Spleen (tissue), 11 donors: ENCODE results near the gene C3orf20. TPM values are rescaled to one million over a fixed set of nuclear protein-coding genes. Genes with fewer than 3 reads are reported as not detected.

Experiments used
- DNase-seq: peaks from one replicate; pipeline ENCODE4 v3.0.0-alpha.2; 2020
- H3K27ac ChIP-seq, 8 donors: fragments of 200-600 bp; sonication (generic) in 7 of 8; 1 replicate in 4 of 8; 2 replicates in 4 of 8; pipeline versions ENCODE4 v1.5.0 to v1.8.0; 2016 to 2021; ENCODE audit warnings: inconsistent platforms in 4 of 8, mild to moderate bottlenecking in 4 of 8, moderate library complexity in 1 of 8
- H3K27me3 ChIP-seq, 7 donors: fragments of 200-600 bp; sonication (generic) in 6 of 7; replicated peaks in 1 of 7; 1 replicate in 4 of 7; 2 replicates in 3 of 7; pipeline versions ENCODE4 v1.5.0 to v1.8.0; 2016 to 2021; ENCODE audit warnings: inconsistent platforms in 3 of 7, mild to moderate bottlenecking in 1 of 7
- H3K36me3 ChIP-seq, 6 donors: fragments of 200-600 bp; sonication (generic) in 5 of 6; 1 replicate in 4 of 6; 2 replicates in 2 of 6; pipeline versions ENCODE4 v1.5.0 to v1.8.0; 2016 to 2021; ENCODE audit warnings: inconsistent platforms in 2 of 6
- H3K4me1 ChIP-seq, 6 donors: fragments of 200-600 bp; sonication (generic) in 5 of 6; 1 replicate in 3 of 6; 2 replicates in 3 of 6; pipeline versions ENCODE4 v1.5.0 to v1.8.0; 2016 to 2021; ENCODE audit warnings: inconsistent platforms in 3 of 6
- H3K4me3 ChIP-seq, 8 donors: fragments of 200-600 bp; sonication (generic) in 7 of 8; 1 replicate in 4 of 8; 2 replicates in 4 of 8; pipeline versions ENCODE4 v1.5.0 to v1.8.0; 2016 to 2021; ENCODE audit warnings: inconsistent platforms in 4 of 8, mild to moderate bottlenecking in 4 of 8, moderate library complexity in 2 of 8
- H3K9me3 ChIP-seq, 8 donors: fragments of 200-600 bp; sonication (generic) in 7 of 8; 1 replicate in 4 of 8; 2 replicates in 4 of 8; pipeline versions ENCODE4 v1.5.0 to v1.8.0; 2016 to 2021; ENCODE audit warnings: inconsistent platforms in 4 of 8
- CTCF ChIP-seq, 11 experiments: fragments of 200-600 bp in 7 of 11; fragments of 450-650 bp in 4 of 11; sonication (generic) in 4 of 11; IDR thresholded peaks in 8 of 11; conservative IDR thresholded peaks in 3 of 11; 1 replicate in 7 of 11; 2 replicates in 4 of 11; pipeline versions ENCODE4 v1.4.0 to v1.8.0; 2016 to 2021; ENCODE audit warnings: antibody characterized with exemption in 11 of 11, inconsistent platforms in 4 of 11, mild to moderate bottlenecking in 1 of 11
- POLR2A ChIP-seq, 3 donors: fragments of 450-650 bp; IDR thresholded peaks; one replicate each; pipeline ENCODE4 v1.5.1; 2017; ENCODE audit warnings: antibody characterized with exemption in 3 of 3, mild to moderate bottlenecking in 1 of 3
- POLR2AphosphoS5 ChIP-seq, 3 donors: sonication (generic); formaldehyde crosslinking; IDR thresholded peaks; one replicate each; pipeline ENCODE4 v1.5.1; 2017; ENCODE audit warnings: antibody characterized with exemption in 3 of 3
- WGBS, 5 donors: extraction: QIAGEN DNeasy Blood & Tissue Kit in 3 of 5; methylation state at CpG; one replicate each; pipeline versions ENCODE4 v1.1.5 to v1.1.7; 2013 to 2018; 5-methylcytosine and 5-hydroxymethylcytosine counted together
- intact Hi-C: fragments of 100-400 bp; cut with DNase I; formaldehyde crosslinking; loops from one replicate; pipeline ENCODE4 v1.15.0; 2023; ENCODE audit warnings: low total_unique reads
- polyA plus RNA-seq, 3 donors: library from polyadenylated mRNA; stranded (reverse); fragments of 200-250 nt; gene quantifications; one replicate each; pipeline ENCODE4 v1.2.1, GENCODE V29; 2013
- total RNA-seq, 7 donors: library from RNA; depleted of rRNA in 3 of 7; stranded (reverse); fragments of >200 nt in 3 of 7; fragmentation: NEBNext Ultra II Directional in 4 of 7; extraction: Animal tissue kit (Norgen Biotek cat#: 25700) in 4 of 7; gene quantifications; one replicate each; pipeline versions ENCODE4 v1.1.0 to v1.2.1, GENCODE V29; 2016 to 2021
- donor health status: healthy with polysubstance abuse.
- donor health status: DM: no; HTN: no; CAD: no; lungs with moderate emphysema.
- donor health status: DM: no; HTN: no; CAD: no.
- donor health status: Bipolar disorder and iron deficiency.
- donor health status: healthy.
- donor health status: DM: no; HTN: no; CAD: no.
- donor health status: DM: yes; HTN: yes; CAD: no.

Gene C3orf20
- total and polyA plus RNA-seq, 10 donors, result 0.17 to 1.1 (median 0.30) TPM; not detected in 3

- Histone ChIP-seq H3K4me1 (peaks cover 0 to under 1% (median 0%) of the 10 kb centered on the region in 6 donors), H3K36me3 (no peaks in the 10 kb centered on the region), H3K4me3 (no peak overlapping the region), H3K9me3 (no peaks in the 10 kb centered on the region), H3K27me3 (no peaks in the 10 kb centered on the region), H3K27ac (no peak overlapping the region)
- 86 to 97% (median 92%) methylated on average over 14 to 23 of the region's 23 CpGs for WGBS, 5 donors
- peak; percentile 59 for DNase-seq
- intact Hi-C loops, result no loop called here
- no peak for TF ChIP-seq POLR2A (IDR thresholded peaks at IDR 0.05)
- TF ChIP-seq CTCF (IDR thresholded peaks at IDR 0.05 in 8 of 11, conservative IDR thresholded peaks at IDR 0.05 in 3 of 11), result no peak
- no peak for TF ChIP-seq POLR2AphosphoS5 (IDR thresholded peaks at IDR 0.05)
These were observed 91.7 kb downstream of the C3orf20 start for GRCh38 chr3:14766428-14767244.

GRCh38 chr3:14767245-14768051, 92.5 kb downstream of the C3orf20 start:
- WGBS, 5 donors, result 75 to 87% (median 86%) methylated on average over 9 of the region's 9 CpGs
- Histone ChIP-seq H3K4me3 (no peak overlapping the region), H3K27ac (no peak overlapping the region), H3K36me3 (no peaks in the 10 kb centered on the region), H3K9me3 (no peaks in the 10 kb centered on the region), H3K27me3 (no peaks in the 10 kb centered on the region), H3K4me1 (no peaks in the 10 kb centered on the region)
- intact Hi-C loops, result no loop called here
- peak; percentile 20 for DNase-seq
- no peak for TF ChIP-seq CTCF (IDR thresholded peaks at IDR 0.05 in 8 of 11, conservative IDR thresholded peaks at IDR 0.05 in 3 of 11)
- no peak for TF ChIP-seq POLR2A (IDR thresholded peaks at IDR 0.05)
- no peak for TF ChIP-seq POLR2AphosphoS5 (IDR thresholded peaks at IDR 0.05)

- no peaks in the 10 kb centered on the region for H3K27me3 ChIP-seq
- H3K4me1 ChIP-seq, result no peaks in the 10 kb centered on the region
- no peak overlapping the region for H3K4me3 ChIP-seq
- no peak for TF ChIP-seq POLR2A (IDR thresholded peaks at IDR 0.05)
- no peak for TF ChIP-seq CTCF (IDR thresholded peaks at IDR 0.05 in 8 of 11, conservative IDR thresholded peaks at IDR 0.05 in 3 of 11)
- TF ChIP-seq POLR2AphosphoS5 (IDR thresholded peaks at IDR 0.05), result no peak
- DNase-seq, result peak; percentile 63
- no peak overlapping the region for H3K27ac ChIP-seq
- 81 to 93% (median 91%) methylated on average over 9 to 11 of the region's 11 CpGs for WGBS, 5 donors
- no peaks in the 10 kb centered on the region for H3K9me3 ChIP-seq
- intact Hi-C loops, result no loop called here
- H3K36me3 ChIP-seq, result no peaks in the 10 kb centered on the region
These were observed 93.3 kb downstream of the C3orf20 start for GRCh38 chr3:14768182-14768790.
